ENCODE data around the gene NEK6. TPM values are rescaled to one million over a fixed set of nuclear protein-coding genes. Genes with fewer than 3 reads are reported as not detected.

NEK6 gene
- total RNA-seq, 1 experiment from 2014 or later, result 22.1 TPM

- no peak for DNase-seq (ENCODE audit: low spot score)
These were observed 141.7 kb downstream of the NEK6 start for GRCh38 chr9:124399323-124399967.

DNA sequence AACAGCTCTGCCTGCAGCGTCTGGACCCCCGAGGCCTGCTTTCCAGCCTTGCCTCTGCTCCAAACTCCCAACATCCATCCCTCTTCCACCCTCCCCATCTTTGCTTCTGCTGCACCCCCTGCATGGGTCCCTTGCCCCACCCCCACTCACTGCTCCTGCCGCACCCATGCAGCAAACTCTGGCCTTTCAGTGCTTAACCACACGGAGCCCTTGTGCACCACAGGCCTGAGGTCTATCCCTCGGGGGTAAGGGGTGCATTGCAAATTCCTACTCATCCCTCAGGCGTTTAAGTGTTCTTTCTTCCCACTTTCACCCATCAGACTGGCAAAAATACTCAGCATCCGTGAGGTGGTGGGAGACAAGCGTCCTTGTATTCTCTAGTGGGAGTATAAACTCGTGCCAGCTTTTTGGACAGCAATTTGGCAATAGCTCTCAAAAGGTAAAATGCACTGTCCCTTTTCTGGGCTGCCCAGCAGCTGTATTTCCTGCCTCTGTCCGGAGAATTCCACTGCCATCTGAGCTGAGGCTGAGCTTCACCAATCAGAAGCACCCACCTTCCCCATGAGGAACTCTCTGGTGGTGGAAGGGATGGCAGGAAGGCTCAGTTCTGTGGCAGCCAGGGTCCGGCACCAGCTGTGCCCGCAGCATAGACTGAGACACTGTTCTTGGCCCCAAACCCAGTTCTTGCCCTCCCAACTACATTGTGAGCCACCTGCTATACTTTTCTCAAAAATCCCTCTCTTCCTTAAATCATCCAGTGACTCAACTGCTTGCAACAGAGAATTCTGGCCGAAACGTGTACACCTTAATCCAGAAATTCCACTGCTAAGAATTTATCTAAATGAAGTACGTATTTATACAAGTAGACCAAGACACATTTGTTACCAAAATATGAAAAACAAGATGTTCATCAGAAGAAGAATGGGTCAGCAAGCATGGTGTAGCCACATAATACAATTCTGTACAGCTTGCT, 142.5 kb downstream of the NEK6 start:
- no peak for DNase-seq (ENCODE audit: low spot score)

Other genes starting within 250 kb of the NEK6 start
- gene LHX2, start 246.2 kb upstream of the NEK6 start, total RNA-seq (2014; rRNA removed; shearing (Covaris generic)), result not detected in 2 replicates
- gene PSMB7, start 157.5 kb downstream of the NEK6 start, total RNA-seq (2014; rRNA removed; shearing (Covaris generic)), result 195 and 197 TPM in 2 replicates
- not detected in 2 replicates for gene ADGRD2, start 192.5 kb downstream of the NEK6 start, total RNA-seq (2014; rRNA removed; shearing (Covaris generic))
- 0.16 and 0.28 TPM in 2 replicates for gene NR5A1, start 249.4 kb downstream of the NEK6 start, total RNA-seq (2014; rRNA removed; shearing (Covaris generic))

Data from HT-29 (cell line).